Uterus (tissue), 4 donors: ENCODE data around the gene AKAP10. TPM values are rescaled to one million over a fixed set of nuclear protein-coding genes. Genes with fewer than 3 reads are reported as not detected.

Source experiments
- DNase-seq, 2 donors: peaks; one replicate each; pipeline ENCODE4 v3.0.0-alpha.2; 2019 to 2020
- H3K27ac ChIP-seq, 2 donors: fragments of 200-600 bp; sonication (generic); 1 replicate in 1 of 2; 2 replicates in 1 of 2; pipeline ENCODE4 v1.5.1; 2016 to 2018
- H3K27me3 ChIP-seq, 2 donors: fragments of 200-600 bp; sonication (generic); one replicate each; pipeline ENCODE4 v1.5.1; 2018 to 2019; ENCODE audit warnings: control low read depth in 1 of 2
- H3K36me3 ChIP-seq, 2 donors: fragments of 200-600 bp; sonication (generic); one replicate each; pipeline ENCODE4 v1.5.1; 2019; ENCODE audit warnings: control low read depth in 1 of 2
- H3K4me1 ChIP-seq, 2 donors: fragments of 200-600 bp; sonication (generic); one replicate each; pipeline ENCODE4 v1.5.1; 2018 to 2019; ENCODE audit warnings: control low read depth in 1 of 2
- H3K4me3 ChIP-seq, 2 donors: fragments of 200-600 bp; sonication (generic); 1 replicate in 1 of 2; 2 replicates in 1 of 2; pipeline ENCODE4 v1.5.1; 2018 to 2019; ENCODE audit warnings: mild to moderate bottlenecking in 1 of 2
- H3K9me3 ChIP-seq, 2 donors: fragments of 200-600 bp; sonication (generic); one replicate each; pipeline ENCODE4 v1.5.1; 2019; ENCODE audit warnings: control low read depth in 1 of 2
- CTCF ChIP-seq, 4 experiments: fragments of 200-600 bp in 2 of 4; fragments of 450-650 bp in 2 of 4; sonication (generic) in 2 of 4; IDR thresholded peaks; one replicate each; pipeline ENCODE4 v1.5.1; 2016 to 2019; ENCODE audit warnings: antibody characterized with exemption in 4 of 4, mild to moderate bottlenecking in 2 of 4, moderate library complexity in 1 of 4
- POLR2A ChIP-seq, 2 donors: fragments of 450-650 bp; IDR thresholded peaks; one replicate each; pipeline ENCODE4 v1.6.1; 2016; ENCODE audit warnings: antibody characterized with exemption in 2 of 2, mild to moderate bottlenecking in 1 of 2, moderate library complexity in 1 of 2
- intact Hi-C: fragments of 100-400 bp; cut with DNase I; formaldehyde crosslinking; loops from one replicate; pipeline ENCODE4 v1.15.1; 2023; ENCODE audit warnings: low total_unique reads
- total RNA-seq, 4 donors: library from RNA; depleted of rRNA in 3 of 4; stranded (reverse); fragments of >200 nt in 3 of 4; gene quantifications; one replicate each; pipeline versions ENCODE4 v1.1.0 to v1.2.4, GENCODE V29; 2014 to 2023
- donor health status: DM: yes; HTN: yes; CAD: no.

The AKAP10 gene
- total RNA-seq, 4 donors from 2014 or later = 17.7 to 56.9 (median 33.2) TPM

DNA sequence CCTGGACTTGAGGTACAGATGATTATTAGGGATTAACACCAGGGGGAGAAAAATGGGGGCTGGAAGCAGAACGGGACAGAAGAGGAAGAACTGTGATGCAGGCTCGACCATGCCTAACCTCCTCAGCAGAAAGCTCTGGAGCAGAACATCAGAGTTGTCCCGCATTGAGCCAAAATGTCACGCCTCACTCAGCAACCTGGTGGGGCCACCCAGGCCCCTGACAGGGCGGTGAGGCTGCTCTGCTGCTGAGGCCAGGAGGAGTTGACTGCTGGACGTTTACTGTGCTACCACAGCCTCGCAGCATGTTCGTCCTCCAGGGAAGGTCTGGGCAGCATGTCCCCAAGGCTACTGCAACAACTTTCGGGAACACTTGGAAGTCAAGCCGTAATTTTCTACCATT, 103.4 kb downstream of the AKAP10 start:
- Histone ChIP-seq H3K4me1 (no peaks in the 10 kb centered on the region), H3K4me3 (no peak overlapping the region), H3K9me3 (no peaks in the 10 kb centered on the region), H3K27me3 (no peaks in the 10 kb centered on the region), H3K27ac (no peak overlapping the region), H3K36me3 (no peaks in the 10 kb centered on the region)
- intact Hi-C loops = no loop called here
- no peak for TF ChIP-seq POLR2A (IDR thresholded peaks at IDR 0.05)
- TF ChIP-seq CTCF (IDR thresholded peaks at IDR 0.05) = no peak
- DNase-seq = no peak

DNA sequence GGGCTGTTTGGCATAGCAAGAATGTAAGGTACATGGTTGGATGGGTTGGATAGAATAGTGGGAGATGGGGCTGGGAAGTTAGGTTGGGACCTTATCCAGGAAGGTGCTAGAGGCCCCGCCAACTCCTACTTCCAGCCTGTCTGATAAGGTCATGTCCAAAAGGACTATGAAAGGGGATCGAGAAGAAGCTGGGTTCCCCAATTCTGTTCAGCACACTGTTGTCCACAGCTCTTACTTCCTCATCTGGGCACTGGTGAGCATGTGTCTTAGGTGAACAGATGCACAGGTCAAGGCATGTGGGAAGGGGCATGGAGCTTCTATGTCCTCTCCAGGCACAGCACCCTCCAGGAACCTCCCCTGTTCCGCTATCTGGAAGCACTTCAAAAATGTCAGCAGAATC, 104.3 kb downstream of the AKAP10 start:
- Histone ChIP-seq H3K4me1 (no peaks in the 10 kb centered on the region), H3K4me3 (no peak overlapping the region), H3K27me3 (no peaks in the 10 kb centered on the region), H3K36me3 (no peaks in the 10 kb centered on the region), H3K27ac (no peak overlapping the region), H3K9me3 (no peaks in the 10 kb centered on the region)
- intact Hi-C loops = no loop called here
- DNase-seq = no peak
- TF ChIP-seq POLR2A (IDR thresholded peaks at IDR 0.05) = no peak

DNA sequence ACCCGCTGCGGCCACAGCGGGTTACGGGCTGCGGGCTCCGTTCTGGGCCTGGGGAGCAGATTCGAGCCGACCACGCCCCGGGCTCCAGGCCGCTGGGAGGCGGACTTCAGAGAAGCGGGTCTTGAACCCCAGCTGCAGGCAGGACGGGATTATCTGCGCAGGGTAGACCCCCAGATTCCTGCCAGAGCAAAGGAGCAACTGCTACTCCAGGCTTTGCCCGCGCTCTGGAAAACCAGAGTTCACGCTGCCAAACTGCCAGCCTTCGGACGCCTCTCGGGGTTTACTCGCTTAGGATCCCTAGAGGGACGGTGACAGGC, 109.6 kb downstream of the AKAP10 start:
- H3K4me1 ChIP-seq = peaks cover 0 to 9% of the 10 kb centered on the region in 2 donors
- TF ChIP-seq CTCF (IDR thresholded peaks at IDR 0.05) (no peak), POLR2A (IDR thresholded peaks at IDR 0.05) (no peak)
- no peak for DNase-seq
- no peaks in the 10 kb centered on the region for H3K27me3 ChIP-seq
- intact Hi-C loops = no loop called here
- H3K36me3 ChIP-seq = no peaks in the 10 kb centered on the region
- H3K27ac ChIP-seq = peak overlapping the region; percentile 89 to 90
- H3K4me3 ChIP-seq = peak overlapping the region; percentile 52 to 66
- no peaks in the 10 kb centered on the region for H3K9me3 ChIP-seq

DNA sequence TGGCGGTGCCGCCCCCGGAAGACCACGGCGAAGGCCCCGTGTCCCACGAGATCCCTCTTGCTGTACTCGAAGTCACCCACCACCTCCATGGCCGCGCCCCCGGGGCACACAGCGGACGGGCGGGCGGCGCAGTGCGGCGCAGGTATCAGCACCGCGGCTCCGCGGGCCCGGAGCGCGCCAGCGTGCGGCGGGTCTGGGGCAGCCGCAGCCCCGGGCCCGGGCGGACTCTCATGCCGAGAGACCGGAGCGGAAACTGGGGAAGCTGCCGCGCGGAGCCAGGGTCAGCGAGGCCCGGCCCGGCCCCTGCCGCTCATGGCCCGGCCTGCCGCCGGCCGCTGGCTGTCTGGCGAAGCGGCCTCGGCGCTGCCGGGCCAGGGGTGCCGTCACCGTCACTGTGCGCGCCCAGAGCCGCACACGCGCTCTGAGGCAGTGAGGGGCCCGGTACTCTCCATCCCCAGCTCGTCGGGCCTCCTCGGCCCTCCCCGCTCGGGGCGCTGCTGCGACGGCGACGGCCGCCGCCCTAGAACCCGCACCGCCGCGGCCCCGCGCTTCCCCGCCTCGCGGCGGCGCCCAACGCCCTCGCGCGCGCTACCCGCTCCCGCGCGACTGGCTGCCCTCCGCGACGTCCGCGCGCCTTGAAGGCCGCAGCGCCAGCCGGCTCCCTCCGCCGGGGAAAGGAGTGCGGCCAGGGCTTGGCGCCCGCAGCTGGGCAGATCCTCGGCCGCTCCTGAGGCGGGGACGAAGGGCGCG, 110.1 kb downstream of the AKAP10 start, which contains the start of gene ULK2:
TSS of gene ULK2 (minus strand) at position 608 of the 750 bp plus-strand sequence. CDS start at position 89, 519 bp downstream.
- H3K27ac ChIP-seq = peak within 1 kb of the TSS; percentile 89 to 90

DNA sequence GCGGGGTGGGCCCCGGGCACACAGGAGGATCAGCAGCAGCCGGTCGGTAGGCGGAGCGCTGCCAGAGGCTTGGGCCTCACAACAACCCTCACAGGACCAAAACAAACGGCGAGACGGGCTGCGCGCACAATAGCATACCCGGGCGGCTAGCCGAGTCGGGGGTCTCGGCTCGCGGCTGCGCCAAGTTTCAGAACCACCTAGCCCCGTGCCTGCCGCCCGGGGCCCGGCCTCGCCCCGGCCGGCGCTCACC, 110.6 kb downstream of the AKAP10 start:
- H3K4me3 ChIP-seq = peak overlapping the region; percentile 52 to 66
- no peaks in the 10 kb centered on the region for H3K9me3 ChIP-seq
- intact Hi-C loops = no loop called here
- peaks cover 0 to 9% of the 10 kb centered on the region in 2 donors for H3K4me1 ChIP-seq
- H3K36me3 ChIP-seq = no peaks in the 10 kb centered on the region
- H3K27me3 ChIP-seq = no peaks in the 10 kb centered on the region
- TF ChIP-seq CTCF (IDR thresholded peaks at IDR 0.05) (peak; percentile 3 to 44 (median 28)), POLR2A (IDR thresholded peaks at IDR 0.05) (peak in 1 of 2 donors; percentile 20)
- peak overlapping the region; percentile 89 to 90 for H3K27ac ChIP-seq
- DNase-seq = peak; percentile 58 to 72

More for the DNA sequence above, 110.1 kb downstream of the AKAP10 start, which contains the start of gene ULK2:
- H3K4me3 ChIP-seq = peak within 1 kb of the TSS; percentile 52 to 66
- intact Hi-C loops = no loop called here
- H3K36me3 ChIP-seq = no peaks in the 10 kb centered on the region
- H3K9me3 ChIP-seq = no peaks in the 10 kb centered on the region
- no peaks in the 10 kb centered on the region for H3K27me3 ChIP-seq
- peak; percentile 51 to 65 for DNase-seq
- peaks cover 0 to 9% of the 10 kb centered on the region in 2 donors for H3K4me1 ChIP-seq
- TF ChIP-seq POLR2A (IDR thresholded peaks at IDR 0.05) (peak; percentile 52 to 95), CTCF (IDR thresholded peaks at IDR 0.05) (peak in 2 of 4 experiments; percentile 9 to 60)
